DMS 273 (cell line): ENCODE data around the gene HACD2.

Experiments
- DNase-seq: peaks from one replicate; lab custom pipeline; 2025; ENCODE audit not compliant: unreplicated experiment; lab: John Stamatoyannopoulos, UW

HACD2 gene

GRCh38 chr3:123449102-123449996, 135.5 kb downstream of the HACD2 start:
- peak; percentile 90 for DNase-seq

- DNase-seq = peak; percentile 71
These were observed 136.2 kb downstream of the HACD2 start, which contains the start of gene ADCY5 for GRCh38 chr3:123448536-123449101. TSS of gene ADCY5 (minus strand) at chr3:123449090. CDS start at chr3:123448545, 545 bp downstream.

- peak; percentile 81 for DNase-seq
These were observed 136.9 kb downstream of the HACD2 start for GRCh38 chr3:123447749-123448517.

- no peak for DNase-seq
These were observed 137.5 kb downstream of the HACD2 start for GRCh38 chr3:123447416-123447748.

GRCh38 chr3:123446610-123447109, 138.2 kb downstream of the HACD2 start:
- no peak for DNase-seq

GRCh38 chr3:123446210-123446609, 138.6 kb downstream of the HACD2 start:
- DNase-seq = no peak

- DNase-seq = no peak
These were observed 139.2 kb downstream of the HACD2 start for GRCh38 chr3:123445702-123446101.

- DNase-seq = peak; percentile 29
These were observed 140.1 kb downstream of the HACD2 start for GRCh38 chr3:123444744-123445143.

- peak; percentile 68 for DNase-seq
These were observed 140.8 kb downstream of the HACD2 start for GRCh38 chr3:123444023-123444422.

GRCh38 chr3:123442908-123443307, 141.9 kb downstream of the HACD2 start:
- DNase-seq = no peak

- DNase-seq = no peak
These were observed 142.7 kb downstream of the HACD2 start for GRCh38 chr3:123442125-123442524.
